Urinary bladder (tissue), 4 donors: ENCODE measurements around the gene PRX. TPM values are rescaled to one million over a fixed set of nuclear protein-coding genes. Genes with fewer than 3 reads are reported as not detected.
A peak's percentile ranks its signal among the peaks of the same experiment; 100 is the strongest.

ENCODE experiments used
- DNase-seq: peaks from one replicate; pipeline ENCODE4 v3.0.0-alpha.2; 2015; ENCODE audit errors: extremely low spot score
- H3K27ac ChIP-seq: one replicate; pipeline ENCODE4 v1.5.1; 2013; ENCODE audit warnings: low read depth, mild to moderate bottlenecking, moderate library complexity
- H3K36me3 ChIP-seq: one replicate; pipeline ENCODE4 v1.6.1; 2013; ENCODE audit warnings: mild to moderate bottlenecking, moderate library complexity; ENCODE audit not compliant: insufficient read depth
- H3K4me1 ChIP-seq: one replicate; pipeline ENCODE4 v1.6.1; 2013; ENCODE audit warnings: mild to moderate bottlenecking, moderate library complexity; ENCODE audit not compliant: insufficient read depth
- H3K4me3 ChIP-seq: one replicate; pipeline ENCODE4 v1.5.1; 2013; ENCODE audit warnings: low read depth, low read length
- WGBS: extraction: QIAGEN DNeasy Blood & Tissue Kit; methylation state at CpG from one replicate; pipeline ENCODE4 v1.1.7; 2013; 5-methylcytosine and 5-hydroxymethylcytosine counted together
- polyA plus RNA-seq: library from polyadenylated mRNA; stranded (reverse); fragments of 200-250 nt; gene quantifications from one replicate; pipeline ENCODE4 v1.2.3, GENCODE V29; 2013
- total RNA-seq: library from RNA; depleted of rRNA; stranded (reverse); fragments of >200 nt; gene quantifications from one replicate; pipeline ENCODE4 v1.2.3, GENCODE V29; 2014
- donor health status: healthy with polysubstance abuse.
- donor health status: healthy.

Gene PRX
- total and polyA plus RNA-seq, 2 donors, result 3.2 to 6.7 TPM

- peak; percentile 71 for DNase-seq
- H3K4me1 ChIP-seq, result no peaks in the 10 kb centered on the region
- H3K4me3 ChIP-seq, result peak overlapping the region; percentile 39
- H3K27ac ChIP-seq, result no peak overlapping the region
- WGBS, result 11% methylated on average over 28 of the region's 28 CpGs
- H3K36me3 ChIP-seq, result peaks cover 2% of the 10 kb centered on the region
Measured at GRCh38 chr19:40365613-40366401, 47.4 kb downstream of the PRX start.

GRCh38 chr19:40365010-40365409 lies 48.2 kb downstream of the PRX start:
- Histone ChIP-seq H3K36me3 (peaks cover under 1% of the 10 kb centered on the region), H3K27ac (no peak overlapping the region), H3K4me3 (no peak overlapping the region), H3K4me1 (no peaks in the 10 kb centered on the region)
- no peak for DNase-seq
- 49% methylated on average over 3 of the region's 3 CpGs for WGBS

- Histone ChIP-seq H3K36me3 (no peaks in the 10 kb centered on the region), H3K4me3 (no peak overlapping the region), H3K4me1 (no peaks in the 10 kb centered on the region), H3K27ac (no peak overlapping the region)
- DNase-seq, result no peak
- WGBS, result 81% methylated on average over 5 of the region's 5 CpGs
Measured at GRCh38 chr19:40363069-40363468, 50.1 kb downstream of the PRX start.

GRCh38 chr19:40362160-40362559 lies 51.0 kb downstream of the PRX start:
- H3K4me1 ChIP-seq, result no peaks in the 10 kb centered on the region
- H3K36me3 ChIP-seq, result no peaks in the 10 kb centered on the region
- WGBS, result 86% methylated on average over 3 of the region's 3 CpGs
- no peak overlapping the region for H3K27ac ChIP-seq
- no peak for DNase-seq
- no peak overlapping the region for H3K4me3 ChIP-seq

- no peak overlapping the region for H3K4me3 ChIP-seq
- H3K36me3 ChIP-seq, result no peaks in the 10 kb centered on the region
- WGBS, result 87% methylated on average over 12 of the region's 12 CpGs
- no peak for DNase-seq
- H3K27ac ChIP-seq, result no peak overlapping the region
- no peaks in the 10 kb centered on the region for H3K4me1 ChIP-seq
Measured at GRCh38 chr19:40360708-40361241, 52.4 kb downstream of the PRX start.

GRCh38 chr19:40360020-40360707 lies 53.0 kb downstream of the PRX start:
- 87% methylated on average over 13 of the region's 13 CpGs for WGBS
- H3K36me3 ChIP-seq, result no peaks in the 10 kb centered on the region
- no peaks in the 10 kb centered on the region for H3K4me1 ChIP-seq
- H3K4me3 ChIP-seq, result no peak overlapping the region
- H3K27ac ChIP-seq, result no peak overlapping the region
- no peak for DNase-seq

- Histone ChIP-seq H3K27ac (no peak overlapping the region), H3K36me3 (no peaks in the 10 kb centered on the region), H3K4me3 (no peak overlapping the region), H3K4me1 (peaks cover 2% of the 10 kb centered on the region)
- WGBS, result 92% methylated on average over 5 of the region's 5 CpGs
- no peak for DNase-seq
Measured at GRCh38 chr19:40358773-40359172, 54.4 kb downstream of the PRX start.

- no peak overlapping the region for H3K27ac ChIP-seq
- peaks cover 2% of the 10 kb centered on the region for H3K4me1 ChIP-seq
- H3K36me3 ChIP-seq, result no peaks in the 10 kb centered on the region
- DNase-seq, result no peak
- no peak overlapping the region for H3K4me3 ChIP-seq
- WGBS, result 63% methylated on average over 3 of the region's 3 CpGs
Measured at GRCh38 chr19:40357640-40358039, 55.5 kb downstream of the PRX start.

GRCh38 chr19:40356681-40357595 lies 56.2 kb downstream of the PRX start:
- Histone ChIP-seq H3K36me3 (no peaks in the 10 kb centered on the region), H3K4me1 (peaks cover 2% of the 10 kb centered on the region), H3K27ac (no peak overlapping the region), H3K4me3 (no peak overlapping the region)
- DNase-seq, result no peak
- 81% methylated on average over 6 of the region's 6 CpGs for WGBS

- no peak for DNase-seq
- no peak overlapping the region for H3K27ac ChIP-seq
- H3K36me3 ChIP-seq, result no peaks in the 10 kb centered on the region
- no peak overlapping the region for H3K4me3 ChIP-seq
- WGBS, result 83% methylated on average over 9 of the region's 9 CpGs
- peaks cover 2% of the 10 kb centered on the region for H3K4me1 ChIP-seq
Measured at GRCh38 chr19:40355975-40356680, 57.0 kb downstream of the PRX start.

- 21% methylated on average over 17 of the region's 17 CpGs for WGBS
- H3K36me3 ChIP-seq, result no peaks in the 10 kb centered on the region
- no peak for DNase-seq
- H3K4me1 ChIP-seq, result no peaks in the 10 kb centered on the region
- peak overlapping the region; percentile 48 for H3K4me3 ChIP-seq
- no peak overlapping the region for H3K27ac ChIP-seq
Measured at GRCh38 chr19:40348961-40349507, 64.1 kb downstream of the PRX start.

GRCh38 chr19:40348125-40348913 lies 64.9 kb downstream of the PRX start, which contains the start of the genes C19orf47 and PLD3:
Gene C19orf47, minus strand, starts transcription at chr19:40348397. Its CDS starts 6,540 bp downstream, at chr19:40341857.
Gene PLD3, plus strand, starts transcription at chr19:40348695. Its CDS starts 17,789 bp downstream, at chr19:40366484.
- peak; percentile 94 for DNase-seq
- Histone ChIP-seq H3K27ac (no peak within 1 kb of the TSS), H3K36me3 (no peaks in the 10 kb centered on the region), H3K4me3 (peak within 1 kb of the TSS; percentile 68), H3K4me1 (no peaks in the 10 kb centered on the region)
- WGBS, result under 1% methylated on average over 77 of the region's 77 CpGs
